GM13977 (cell line): ENCODE results near the gene EML4.

Experiments used
- DNase-seq: peaks from one replicate; pipeline ENCODE4 v3.0.0; 2012; ENCODE audit warnings: low spot score
- in situ Hi-C: fragments of 300-500 bp; cut with MboI; formaldehyde crosslinking; loops from one replicate; pipeline ENCODE4 v1.12.0; 2022; ENCODE audit warnings: low sequenced_read_pairs, low pct_unique_long_range_greater_than_20kb, mixed read lengths, inconsistent platforms; ENCODE audit not compliant: unreplicated experiment
- TF ChIP-seq, protein P1 (sequence below): IDR thresholded peaks from 2 replicates; pipeline ENCODE4 v1.5.1; 2012; ENCODE audit warnings: mild to moderate bottlenecking, control low read depth; ENCODE audit not compliant: insufficient read depth; ENCODE audit errors: extremely low read depth, missing control alignments

The EML4 gene

DNA sequence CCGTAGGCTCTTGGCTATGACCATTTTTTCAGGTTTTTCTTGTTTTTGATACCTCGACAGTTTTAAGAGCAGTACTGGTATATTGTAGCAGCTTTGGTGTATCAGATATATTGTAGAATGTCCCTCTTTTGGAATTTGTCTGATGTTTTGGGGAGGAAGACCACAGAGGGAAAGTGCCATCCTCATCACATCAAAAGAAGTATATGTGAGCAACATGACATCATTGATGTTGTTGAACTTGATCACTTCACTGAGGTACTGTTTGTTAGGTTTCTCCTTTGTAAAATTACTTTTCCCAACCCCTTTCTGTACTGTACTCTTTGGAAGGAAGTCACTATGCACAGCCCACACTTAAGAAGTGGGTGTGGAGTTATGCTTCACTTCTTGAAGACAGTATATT lies 41.0 kb downstream of the EML4 start:
- in situ Hi-C loops = no loop called here
- TF ChIP-seq, protein P1, sequence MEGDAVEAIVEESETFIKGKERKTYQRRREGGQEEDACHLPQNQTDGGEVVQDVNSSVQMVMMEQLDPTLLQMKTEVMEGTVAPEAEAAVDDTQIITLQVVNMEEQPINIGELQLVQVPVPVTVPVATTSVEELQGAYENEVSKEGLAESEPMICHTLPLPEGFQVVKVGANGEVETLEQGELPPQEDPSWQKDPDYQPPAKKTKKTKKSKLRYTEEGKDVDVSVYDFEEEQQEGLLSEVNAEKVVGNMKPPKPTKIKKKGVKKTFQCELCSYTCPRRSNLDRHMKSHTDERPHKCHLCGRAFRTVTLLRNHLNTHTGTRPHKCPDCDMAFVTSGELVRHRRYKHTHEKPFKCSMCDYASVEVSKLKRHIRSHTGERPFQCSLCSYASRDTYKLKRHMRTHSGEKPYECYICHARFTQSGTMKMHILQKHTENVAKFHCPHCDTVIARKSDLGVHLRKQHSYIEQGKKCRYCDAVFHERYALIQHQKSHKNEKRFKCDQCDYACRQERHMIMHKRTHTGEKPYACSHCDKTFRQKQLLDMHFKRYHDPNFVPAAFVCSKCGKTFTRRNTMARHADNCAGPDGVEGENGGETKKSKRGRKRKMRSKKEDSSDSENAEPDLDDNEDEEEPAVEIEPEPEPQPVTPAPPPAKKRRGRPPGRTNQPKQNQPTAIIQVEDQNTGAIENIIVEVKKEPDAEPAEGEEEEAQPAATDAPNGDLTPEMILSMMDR = no peak
- DNase-seq = no peak

GRCh38 chr2:42211291-42211690 lies 42.1 kb downstream of the EML4 start:
- DNase-seq = no peak
- TF ChIP-seq, protein P1 = no peak
- in situ Hi-C loops = no loop called here

- no peak for DNase-seq
- in situ Hi-C loops = no loop called here
These were observed 45.5 kb downstream of the EML4 start for GRCh38 chr2:42214669-42215068.

DNA sequence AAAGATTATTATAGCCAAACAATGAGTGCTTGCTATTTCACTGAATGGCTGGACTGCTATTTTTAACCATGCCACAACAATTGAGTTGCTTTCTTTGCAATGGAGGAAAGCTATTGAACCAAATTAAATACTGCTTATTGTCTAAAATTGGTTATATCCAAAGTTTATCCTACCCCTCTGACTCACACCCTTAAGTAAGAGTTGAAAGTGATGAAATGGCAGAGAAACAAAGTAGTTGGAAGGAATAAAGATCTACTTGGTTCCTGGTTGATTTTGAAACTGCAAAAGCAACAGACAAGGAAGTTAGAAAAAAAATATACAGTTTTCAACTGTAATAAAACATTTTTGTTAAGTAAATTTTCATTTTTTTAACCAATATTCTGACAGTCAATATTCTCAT lies 47.5 kb downstream of the EML4 start:
- DNase-seq = no peak
- TF ChIP-seq, protein P1 = no peak
- in situ Hi-C loops = no loop called here

More at GRCh38 chr2:42214669-42215068, 45.5 kb downstream of the EML4 start:
- TF ChIP-seq, protein P1 = no peak

DNA sequence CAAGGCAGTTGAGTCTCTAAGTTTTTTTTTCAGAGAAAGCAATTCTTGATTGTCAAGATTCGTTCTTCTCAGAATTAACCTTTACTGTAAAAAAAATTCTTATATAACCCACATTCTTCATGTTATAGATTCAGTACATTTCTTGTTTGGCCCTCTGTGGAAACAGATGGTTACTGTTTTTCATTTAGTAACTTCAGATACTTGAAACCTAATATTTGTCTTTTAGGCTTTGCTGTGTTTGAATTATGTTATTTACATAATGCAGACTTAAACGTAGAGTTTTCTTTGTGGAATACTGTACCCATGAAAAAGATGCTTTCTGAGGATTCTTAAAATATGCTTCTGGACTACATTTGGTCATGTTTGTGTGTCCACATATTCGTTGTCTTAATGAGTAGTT lies 48.2 kb downstream of the EML4 start:
- DNase-seq = no peak
- TF ChIP-seq, protein P1 = no peak
- in situ Hi-C loops = no loop called here

GRCh38 chr2:42217914-42218313 lies 48.8 kb downstream of the EML4 start:
- in situ Hi-C loops = no loop called here
- no peak for DNase-seq
- TF ChIP-seq, protein P1 = no peak

DNA sequence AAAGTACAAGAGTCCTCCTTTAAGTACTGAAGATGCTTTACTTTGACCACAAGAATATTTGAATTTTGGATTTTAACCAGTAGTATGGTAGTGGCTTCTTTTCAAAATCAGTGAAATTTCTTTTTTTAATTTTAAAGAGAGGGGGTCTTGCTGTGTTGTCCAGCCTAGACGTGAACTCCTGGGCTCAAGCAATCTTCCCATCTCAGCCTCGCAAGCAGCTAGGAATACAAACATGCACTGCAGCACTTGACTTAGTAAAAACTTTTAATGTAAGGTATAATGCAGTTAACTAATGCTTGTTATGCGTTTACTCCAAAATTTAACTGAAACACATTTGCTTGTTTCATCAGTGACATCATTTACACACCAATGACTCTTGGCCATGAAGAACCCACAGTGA lies 49.6 kb downstream of the EML4 start:
- DNase-seq = no peak
- in situ Hi-C loops = no loop called here
- TF ChIP-seq, protein P1 = no peak
